GM12873 (cell line): ENCODE measurements around the gene HOXB4.

Source experiments
- TF ChIP-seq, protein P1 (sequence below): IDR thresholded peaks from 2 replicates; pipeline ENCODE4 v1.5.1; 2012; ENCODE audit warnings: low read depth, mild to moderate bottlenecking, moderate library complexity, low read length, control low read depth; ENCODE audit not compliant: insufficient read depth; ENCODE audit errors: missing control alignments

The HOXB4 gene

GRCh38 chr17:48537316-48537715 is 40.8 kb downstream of the HOXB4 start:
- TF ChIP-seq, protein P1, sequence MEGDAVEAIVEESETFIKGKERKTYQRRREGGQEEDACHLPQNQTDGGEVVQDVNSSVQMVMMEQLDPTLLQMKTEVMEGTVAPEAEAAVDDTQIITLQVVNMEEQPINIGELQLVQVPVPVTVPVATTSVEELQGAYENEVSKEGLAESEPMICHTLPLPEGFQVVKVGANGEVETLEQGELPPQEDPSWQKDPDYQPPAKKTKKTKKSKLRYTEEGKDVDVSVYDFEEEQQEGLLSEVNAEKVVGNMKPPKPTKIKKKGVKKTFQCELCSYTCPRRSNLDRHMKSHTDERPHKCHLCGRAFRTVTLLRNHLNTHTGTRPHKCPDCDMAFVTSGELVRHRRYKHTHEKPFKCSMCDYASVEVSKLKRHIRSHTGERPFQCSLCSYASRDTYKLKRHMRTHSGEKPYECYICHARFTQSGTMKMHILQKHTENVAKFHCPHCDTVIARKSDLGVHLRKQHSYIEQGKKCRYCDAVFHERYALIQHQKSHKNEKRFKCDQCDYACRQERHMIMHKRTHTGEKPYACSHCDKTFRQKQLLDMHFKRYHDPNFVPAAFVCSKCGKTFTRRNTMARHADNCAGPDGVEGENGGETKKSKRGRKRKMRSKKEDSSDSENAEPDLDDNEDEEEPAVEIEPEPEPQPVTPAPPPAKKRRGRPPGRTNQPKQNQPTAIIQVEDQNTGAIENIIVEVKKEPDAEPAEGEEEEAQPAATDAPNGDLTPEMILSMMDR, result no peak

DNA sequence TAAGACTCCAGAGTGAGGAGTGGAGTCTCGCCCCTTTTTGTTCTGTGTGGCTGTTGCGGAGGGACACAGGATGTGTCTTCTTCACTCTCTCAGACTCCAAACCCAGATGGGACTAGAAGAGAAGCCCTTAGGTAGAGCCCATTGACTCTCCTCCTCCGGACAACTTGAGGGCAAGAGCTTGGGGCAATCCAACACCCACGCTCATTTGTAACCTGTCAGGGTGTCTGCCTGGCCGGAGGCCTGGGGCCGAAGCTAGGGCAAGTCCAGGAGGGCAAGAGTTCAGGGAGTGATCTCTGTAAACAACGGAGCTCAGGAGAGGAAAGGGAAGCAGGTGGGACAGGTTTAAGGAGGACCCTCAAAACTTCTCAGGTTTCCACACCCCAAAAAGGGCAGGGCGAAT is 45.9 kb downstream of the HOXB4 start:
- TF ChIP-seq, protein P1, result no peak

DNA sequence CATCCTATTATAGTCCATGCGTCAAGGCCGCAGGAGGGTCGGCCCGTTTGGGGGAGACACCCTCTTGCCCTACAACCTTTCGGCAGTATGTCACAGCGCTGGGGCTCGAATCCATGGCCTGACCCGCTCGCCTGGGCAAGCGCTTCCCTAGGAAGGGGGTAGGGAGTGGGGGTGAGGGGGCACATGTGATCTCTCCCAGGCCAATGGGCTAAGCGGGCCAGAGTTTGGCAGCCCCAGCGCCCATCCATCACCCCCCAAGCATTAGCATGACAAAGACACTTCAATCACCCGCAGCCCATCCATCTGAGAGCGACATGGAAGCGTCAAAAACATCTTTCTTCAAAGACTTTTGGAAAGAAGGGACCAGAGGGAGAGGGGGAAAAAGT is 47.3 kb downstream of the HOXB4 start, which contains the start of gene HOXB1:
HOXB1 (minus strand) TSS at position 125 of the 386 bp plus-strand sequence; CDS start at position 18, 107 bp downstream.
- TF ChIP-seq, protein P1, result no peak

DNA sequence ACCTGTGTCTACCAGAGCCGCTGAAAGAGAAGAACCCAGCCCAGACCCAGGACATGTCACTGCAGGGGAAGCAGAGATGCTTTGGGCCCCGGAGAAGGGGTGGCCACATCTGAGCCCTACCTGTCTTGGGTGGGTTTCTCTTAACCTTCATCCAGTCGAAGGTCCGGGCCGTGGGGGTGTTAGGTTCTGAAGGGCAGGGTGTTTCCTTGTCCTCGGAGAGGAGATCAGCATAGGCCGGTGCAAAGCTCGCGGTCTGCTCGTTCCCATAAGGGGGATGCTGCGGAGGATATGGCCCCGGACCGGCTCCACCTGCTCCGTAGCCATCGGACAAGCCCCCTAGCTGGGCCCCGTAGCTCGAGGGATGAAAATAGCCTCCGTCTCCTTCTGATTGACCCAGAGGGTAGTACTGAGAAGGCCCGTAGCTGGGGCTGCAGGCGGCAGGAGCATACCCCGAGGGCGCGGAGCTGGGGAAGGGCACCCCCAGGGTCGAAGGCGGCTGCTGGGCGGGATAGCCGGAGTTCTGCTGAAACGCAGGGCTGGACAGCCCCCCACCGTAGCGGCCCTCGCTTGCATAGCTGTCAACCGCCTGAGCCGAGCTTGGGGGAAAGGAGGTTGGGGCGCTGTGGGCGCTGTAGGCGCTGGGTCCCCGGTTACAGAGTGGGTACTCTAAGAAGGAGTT is 47.8 kb downstream of the HOXB4 start:
- TF ChIP-seq, protein P1, result no peak

DNA sequence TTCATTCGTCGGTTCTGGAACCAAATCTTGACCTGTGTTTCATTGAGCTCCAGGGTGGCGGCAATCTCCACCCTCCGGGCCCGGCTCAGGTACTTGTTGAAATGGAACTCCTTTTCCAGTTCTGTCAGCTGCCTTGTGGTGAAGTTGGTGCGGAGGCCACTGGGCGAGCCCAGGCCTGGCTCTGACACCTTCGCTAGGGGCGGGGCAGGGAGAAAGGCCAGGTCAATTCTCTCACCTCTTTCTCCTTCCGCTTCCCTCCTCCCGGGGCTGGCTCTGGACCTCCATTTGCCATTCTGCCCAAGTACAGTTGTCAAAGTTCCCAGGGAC is 48.5 kb downstream of the HOXB4 start:
- TF ChIP-seq, protein P1, result no peak

- TF ChIP-seq, protein P1, result no peak
Measured at GRCh38 chr17:48528936-48529682, 49.0 kb downstream of the HOXB4 start.

GRCh38 chr17:48528153-48528935 is 49.8 kb downstream of the HOXB4 start:
- TF ChIP-seq, protein P1, result no peak
